Activated gamma-delta T cell treated with Interleukin-2 at 50 U/mL for 16 hours (primary cell): ENCODE measurements around the gene PRIM2.
"Not testable (repeated sequence)": the region's sequence is repeated elsewhere in the genome, so short reads cannot be mapped to it uniquely, and the experiment has no call there.

Source experiments
- DNase-seq: peaks from one replicate; pipeline ENCODE4 v3.0.0-alpha.2; 2020

The PRIM2 gene, protein sequence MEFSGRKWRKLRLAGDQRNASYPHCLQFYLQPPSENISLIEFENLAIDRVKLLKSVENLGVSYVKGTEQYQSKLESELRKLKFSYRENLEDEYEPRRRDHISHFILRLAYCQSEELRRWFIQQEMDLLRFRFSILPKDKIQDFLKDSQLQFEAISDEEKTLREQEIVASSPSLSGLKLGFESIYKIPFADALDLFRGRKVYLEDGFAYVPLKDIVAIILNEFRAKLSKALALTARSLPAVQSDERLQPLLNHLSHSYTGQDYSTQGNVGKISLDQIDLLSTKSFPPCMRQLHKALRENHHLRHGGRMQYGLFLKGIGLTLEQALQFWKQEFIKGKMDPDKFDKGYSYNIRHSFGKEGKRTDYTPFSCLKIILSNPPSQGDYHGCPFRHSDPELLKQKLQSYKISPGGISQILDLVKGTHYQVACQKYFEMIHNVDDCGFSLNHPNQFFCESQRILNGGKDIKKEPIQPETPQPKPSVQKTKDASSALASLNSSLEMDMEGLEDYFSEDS

DNA sequence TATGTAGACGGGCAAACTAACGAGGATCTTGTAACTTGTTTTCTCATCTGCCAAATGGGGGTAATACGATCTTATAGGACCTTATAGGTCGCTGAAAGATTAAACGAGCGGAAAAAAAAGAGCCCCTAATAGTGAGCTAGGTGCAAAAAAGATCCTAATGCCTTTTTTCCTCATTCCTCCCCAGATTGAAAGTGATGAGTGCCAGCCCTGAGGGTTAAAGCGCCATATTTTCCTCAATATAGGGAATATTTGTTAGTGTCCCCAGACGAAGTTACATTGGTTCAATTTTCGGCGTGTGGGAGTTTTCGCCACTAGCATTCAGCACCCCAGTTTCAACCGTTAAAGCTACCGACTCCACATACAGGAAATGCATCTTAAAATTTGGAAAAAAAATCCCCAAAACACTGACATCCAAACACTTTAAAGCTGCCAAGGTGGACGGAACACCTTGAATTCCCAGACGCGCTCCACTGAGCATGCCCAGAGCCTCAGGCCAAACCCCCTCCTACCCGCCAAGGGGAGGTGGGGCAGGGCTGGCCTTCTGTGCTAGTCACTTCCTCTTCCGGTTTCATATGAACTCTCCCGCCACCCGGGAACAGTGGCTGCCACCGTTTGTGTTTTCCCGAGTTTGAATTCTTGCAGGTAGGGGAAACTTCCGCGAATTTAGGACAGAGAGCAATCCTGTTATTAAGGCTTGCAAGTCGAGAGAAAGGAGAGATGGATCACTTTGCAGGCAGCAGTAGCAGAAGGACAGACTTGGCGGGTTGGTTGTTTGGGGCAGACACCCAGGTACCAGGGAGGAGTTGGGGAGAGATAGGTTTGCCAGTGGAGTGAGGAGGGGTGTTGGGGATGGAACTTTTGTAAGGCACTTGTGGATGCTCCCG lies at the start of gene PRIM2:
TSS of gene PRIM2 (plus strand) at position 571 of the 884 bp plus-strand sequence. CDS start 816 bp downstream, outside the sequence.
- peak; percentile 77 for DNase-seq

DNA sequence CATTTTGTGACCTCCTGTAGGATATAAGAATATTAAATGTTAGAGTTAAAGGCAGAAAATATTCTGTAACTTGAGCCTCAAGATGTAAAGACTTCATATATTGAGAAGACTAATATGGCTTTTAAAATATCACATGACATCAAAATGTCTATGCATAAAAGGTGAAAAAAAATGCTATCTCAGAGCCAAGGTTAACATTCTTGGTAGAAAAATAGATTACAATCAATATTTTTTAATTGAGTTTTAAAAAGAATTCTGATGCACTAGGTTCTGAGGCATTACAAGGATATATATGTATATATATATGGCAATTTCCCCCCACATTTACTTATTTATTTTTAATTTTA lies 49.2 kb upstream of the PRIM2 start:
- no peak for DNase-seq

DNA sequence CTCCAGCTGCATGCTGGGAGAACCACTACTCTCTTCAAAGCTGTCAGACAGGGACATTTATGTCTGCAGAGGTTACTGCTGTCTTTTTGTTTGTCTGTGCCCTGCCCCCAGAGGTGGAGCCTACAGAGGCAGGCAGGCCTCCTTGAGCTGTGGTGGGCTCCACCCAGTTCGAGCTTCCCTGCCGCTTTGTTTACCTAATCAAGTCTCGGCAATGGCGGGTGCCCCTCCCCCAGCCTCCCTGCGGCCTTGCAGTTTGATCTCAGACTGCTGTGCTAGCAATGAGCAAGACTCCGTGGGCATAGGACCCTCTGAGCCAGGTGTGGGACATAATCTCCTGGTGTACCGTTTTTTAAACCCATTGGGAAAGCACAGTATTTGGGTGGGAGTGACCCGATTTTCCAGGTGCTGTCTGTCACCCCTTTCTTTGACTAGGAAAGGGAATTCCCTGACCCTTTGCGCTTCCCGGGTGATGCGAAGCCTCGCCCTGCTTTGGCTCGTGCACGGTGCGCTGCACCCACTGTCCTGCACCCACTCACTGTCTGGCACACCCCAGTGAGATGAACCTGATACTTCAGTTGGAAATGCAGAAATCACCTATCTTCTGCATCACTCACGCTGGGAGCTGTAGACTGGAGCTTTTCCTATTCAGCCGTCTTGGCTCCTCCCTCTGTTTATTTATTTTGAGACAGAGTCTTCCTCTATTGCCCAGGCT lies 43.2 kb upstream of the PRIM2 start:
- DNase-seq = not testable (repeated sequence)

DNA sequence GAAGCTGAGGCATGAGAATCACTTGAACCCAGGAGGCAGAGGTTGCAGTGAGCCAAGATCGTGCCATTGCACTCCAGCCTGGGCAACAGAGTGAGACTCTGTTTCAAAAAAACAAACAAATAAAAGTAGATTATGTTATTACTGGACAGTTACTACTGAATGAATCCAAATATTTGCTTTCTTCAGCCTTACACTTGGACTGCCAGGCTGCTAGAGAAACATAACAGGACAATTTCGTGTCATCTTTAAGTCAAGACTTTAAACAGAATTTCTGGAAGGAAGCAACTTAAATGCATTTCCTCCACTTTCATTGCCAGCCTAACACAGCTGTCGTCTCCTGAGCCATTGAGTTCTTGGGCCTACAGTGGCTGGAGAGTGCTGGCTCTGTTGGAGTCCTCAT lies 42.0 kb upstream of the PRIM2 start:
- no peak for DNase-seq

DNA sequence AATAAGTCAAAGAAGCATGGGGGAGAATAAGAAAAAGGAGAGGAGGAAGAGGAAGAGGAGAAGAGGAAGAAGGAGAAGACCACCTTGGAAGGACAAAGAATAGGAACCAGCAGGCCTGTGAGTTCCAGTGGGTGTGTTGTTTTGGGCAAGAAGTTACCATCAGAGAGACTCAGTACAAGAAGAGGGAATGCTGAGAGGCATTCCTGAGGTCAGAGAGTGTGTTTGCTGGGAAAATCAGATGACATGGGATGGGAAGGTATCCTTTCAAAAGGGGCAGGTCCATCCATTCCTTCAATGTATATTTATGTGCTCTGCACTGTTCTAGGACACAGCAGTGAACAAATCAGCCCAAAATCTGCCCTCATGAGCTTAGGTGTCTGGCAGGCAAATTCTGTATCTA lies 40.5 kb upstream of the PRIM2 start:
- no peak for DNase-seq

DNA sequence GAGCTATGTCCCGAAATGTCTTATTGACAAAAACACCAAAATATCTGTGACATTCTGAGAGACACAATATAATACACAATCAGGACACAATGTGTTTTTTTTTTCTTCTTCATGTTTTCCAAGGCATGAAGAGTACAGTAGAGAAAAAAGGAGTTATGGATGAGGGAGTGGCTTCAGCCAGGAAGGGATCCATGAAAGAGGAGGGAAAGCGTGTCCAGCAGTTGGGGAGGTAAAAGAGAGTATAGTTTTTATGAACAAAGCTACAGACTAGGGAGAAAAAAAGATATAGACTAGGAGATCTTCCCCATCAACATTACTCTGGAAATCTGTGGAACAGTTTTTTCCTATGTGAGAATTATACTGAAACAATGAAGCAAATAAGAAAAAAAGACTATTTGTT lies 38.9 kb upstream of the PRIM2 start:
- no peak for DNase-seq

DNA sequence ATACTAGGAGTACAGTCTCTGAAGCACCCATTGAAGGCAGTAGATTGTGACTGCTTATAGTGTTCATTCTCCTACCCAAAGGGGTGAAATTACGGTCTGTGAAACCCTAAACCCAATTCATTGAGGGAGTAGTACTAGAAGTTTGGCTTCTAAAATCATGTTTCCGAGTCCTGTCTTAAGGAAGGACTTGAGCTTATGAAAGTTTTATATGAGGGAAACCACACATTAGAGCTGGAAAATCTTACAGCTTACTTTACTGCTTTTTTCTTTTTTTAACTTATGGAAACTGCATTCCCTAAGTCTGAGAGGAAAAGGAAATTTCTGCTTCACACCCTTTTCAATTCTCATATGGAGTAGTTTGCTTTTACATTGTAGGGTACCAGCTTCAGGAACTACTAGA lies 38.4 kb upstream of the PRIM2 start:
- no peak for DNase-seq

DNA sequence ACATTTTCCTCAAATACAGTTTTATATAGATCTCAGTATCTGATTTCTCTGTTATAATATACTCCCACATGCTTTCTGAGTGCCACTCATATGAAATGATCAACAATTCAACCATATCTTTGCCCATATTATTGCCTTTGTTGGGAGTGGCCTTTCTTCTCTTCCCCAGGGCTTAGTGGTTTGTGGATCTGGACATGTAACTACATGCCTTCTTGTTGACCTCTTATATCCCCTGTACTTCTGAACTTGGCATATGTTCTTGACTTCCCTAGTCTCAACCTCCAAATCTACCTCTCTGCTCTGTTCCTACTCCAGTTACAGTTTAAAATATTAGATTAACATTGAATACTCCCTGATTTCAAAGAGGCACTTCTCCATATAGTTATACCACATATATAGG lies 34.3 kb upstream of the PRIM2 start:
- DNase-seq = no peak

DNA sequence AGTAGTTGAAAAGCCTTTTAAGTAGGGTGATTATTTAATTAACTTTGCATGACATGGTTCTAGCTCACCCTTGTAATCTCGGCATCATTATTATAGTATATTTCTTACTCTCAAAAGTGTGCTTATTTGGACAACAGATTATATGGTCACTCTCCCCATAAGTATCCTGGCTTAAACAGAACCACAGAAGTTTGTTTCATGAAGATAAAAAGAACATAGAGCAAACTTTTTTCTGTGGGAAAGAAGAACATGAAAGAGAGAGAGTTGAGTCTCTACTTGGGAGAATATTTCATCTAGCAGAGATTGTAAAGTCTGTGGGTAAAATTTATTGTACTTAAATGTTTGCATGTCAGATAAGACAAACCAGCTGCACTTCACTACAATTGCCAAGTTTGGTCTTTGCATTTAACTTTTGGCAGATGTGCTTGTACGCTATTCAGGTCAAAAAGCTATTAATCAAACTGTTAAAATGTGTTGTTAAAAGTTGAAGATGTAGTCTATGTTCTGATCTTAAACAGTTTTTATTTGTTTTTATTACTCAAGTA lies 33.4 kb upstream of the PRIM2 start:
- no peak for DNase-seq

DNA sequence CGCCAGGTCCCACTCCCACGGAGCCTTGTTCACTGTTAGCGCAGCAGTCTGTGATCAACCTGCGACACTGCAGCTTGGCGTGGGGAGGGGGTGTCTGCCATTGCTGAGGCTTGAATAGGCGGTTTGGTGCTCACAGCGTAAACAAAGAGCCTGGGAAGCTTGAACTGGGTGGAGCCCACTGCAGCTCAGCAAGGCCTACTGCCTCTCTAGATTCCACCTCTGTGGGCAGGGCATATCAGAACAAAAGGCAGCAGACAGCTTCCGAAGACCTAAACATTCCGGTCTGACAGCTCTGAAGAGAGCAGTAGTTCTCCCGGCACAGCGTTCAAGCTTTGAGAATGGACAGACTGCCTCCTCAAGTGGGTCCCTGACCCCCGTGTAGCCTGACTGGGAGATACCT lies 29.3 kb upstream of the PRIM2 start:
- not testable (repeated sequence) for DNase-seq

DNA sequence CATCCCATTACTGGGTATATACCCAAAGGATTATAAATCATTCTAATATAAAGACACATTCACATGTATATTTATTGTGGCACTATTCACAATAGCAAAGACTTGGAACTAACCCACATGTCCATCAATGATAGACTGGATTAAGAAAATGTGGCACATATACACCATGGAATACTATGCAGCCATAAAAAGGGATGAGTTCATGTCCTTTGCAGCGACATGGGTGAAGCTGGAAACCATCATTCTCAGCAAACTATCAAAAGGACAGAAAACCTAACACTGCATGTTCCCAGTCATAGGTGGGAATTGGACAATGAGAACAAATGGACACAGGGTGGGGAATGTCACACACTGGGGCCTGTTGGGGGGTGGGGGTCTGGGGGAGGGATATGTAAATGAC lies 24.0 kb upstream of the PRIM2 start:
- not testable (repeated sequence) for DNase-seq

DNA sequence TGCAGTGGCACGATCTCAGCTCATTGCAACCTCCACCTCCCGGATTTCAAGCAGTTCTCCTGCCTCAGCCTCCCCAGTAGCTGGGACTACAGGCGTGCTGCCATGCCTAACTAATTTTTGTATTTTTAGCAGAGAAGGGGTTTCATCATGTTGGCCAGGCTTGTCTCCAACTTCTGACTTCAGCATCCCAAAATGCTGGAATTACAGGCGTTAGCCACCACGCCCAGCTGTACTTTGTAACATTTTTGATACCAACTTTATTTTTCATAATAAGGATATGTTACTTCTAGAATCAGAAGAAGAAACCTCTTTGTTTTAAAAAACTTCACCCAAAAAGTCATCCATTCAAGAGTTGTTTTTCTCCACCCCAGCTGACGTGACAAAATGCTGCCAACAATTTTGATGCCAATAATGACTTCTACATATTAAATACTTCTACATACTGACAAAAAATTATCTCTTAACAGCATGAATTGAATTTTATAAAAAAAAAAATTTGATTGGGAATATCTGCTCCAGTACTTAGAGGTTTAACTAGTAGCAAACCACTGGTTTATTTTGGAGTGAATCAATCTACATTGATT lies 22.5 kb upstream of the PRIM2 start:
- no peak for DNase-seq

DNA sequence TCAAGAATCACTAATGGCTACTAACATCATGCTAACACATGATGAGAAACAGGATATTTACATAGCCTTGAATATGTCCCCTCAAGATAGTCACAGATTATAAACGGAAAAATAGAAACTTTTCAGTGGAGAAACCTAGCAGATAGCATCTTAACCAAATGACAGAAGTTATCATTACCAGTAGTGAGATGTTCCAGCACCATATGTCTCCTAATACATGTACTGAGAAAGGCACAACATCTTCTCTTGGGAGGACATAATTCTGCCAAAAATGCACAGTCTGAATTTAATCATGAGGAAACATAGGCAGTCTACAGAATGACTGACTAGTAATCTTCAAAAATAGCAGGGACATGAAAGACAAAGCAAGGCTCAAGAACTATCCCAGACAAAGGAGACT lies 19.9 kb upstream of the PRIM2 start:
- DNase-seq = no peak

DNA sequence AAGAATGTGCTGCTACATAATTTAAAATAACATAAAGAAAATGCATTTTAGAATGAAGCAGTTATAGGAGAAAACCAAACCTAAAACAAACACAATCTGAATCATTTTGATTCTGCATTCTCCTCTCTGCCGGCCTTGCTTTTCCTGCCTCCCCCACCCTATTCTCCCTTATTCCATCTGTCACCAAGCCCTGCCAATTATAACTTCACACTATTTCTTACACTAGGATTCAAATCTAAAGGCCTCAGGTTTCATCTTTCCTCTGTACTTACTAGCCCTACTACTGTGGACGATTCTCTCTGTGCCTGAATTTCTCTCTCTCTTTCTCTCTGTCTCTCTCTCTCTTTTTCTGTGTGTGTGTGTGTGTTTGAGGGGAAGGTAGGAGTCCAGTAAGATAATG lies 18.7 kb upstream of the PRIM2 start:
- DNase-seq = no peak

DNA sequence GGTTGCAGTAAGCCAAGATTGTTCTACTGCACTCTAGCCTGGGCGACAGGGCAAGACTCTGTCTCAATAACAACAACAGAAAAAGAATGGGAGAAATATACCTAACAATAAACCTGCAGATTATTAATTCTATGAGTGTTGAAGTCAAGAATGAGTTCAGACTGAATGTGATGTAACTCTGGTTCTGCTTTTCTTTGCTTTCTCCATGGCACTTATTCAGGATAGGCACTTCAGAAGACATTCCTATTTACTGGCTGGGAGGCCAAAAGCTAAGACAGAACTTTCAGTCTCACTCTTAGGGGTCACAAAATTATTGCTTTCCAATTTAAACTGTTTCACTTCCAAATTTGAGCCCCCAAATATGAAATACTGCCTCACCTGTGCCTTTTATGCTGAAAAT lies 15.7 kb upstream of the PRIM2 start:
- no peak for DNase-seq

DNA sequence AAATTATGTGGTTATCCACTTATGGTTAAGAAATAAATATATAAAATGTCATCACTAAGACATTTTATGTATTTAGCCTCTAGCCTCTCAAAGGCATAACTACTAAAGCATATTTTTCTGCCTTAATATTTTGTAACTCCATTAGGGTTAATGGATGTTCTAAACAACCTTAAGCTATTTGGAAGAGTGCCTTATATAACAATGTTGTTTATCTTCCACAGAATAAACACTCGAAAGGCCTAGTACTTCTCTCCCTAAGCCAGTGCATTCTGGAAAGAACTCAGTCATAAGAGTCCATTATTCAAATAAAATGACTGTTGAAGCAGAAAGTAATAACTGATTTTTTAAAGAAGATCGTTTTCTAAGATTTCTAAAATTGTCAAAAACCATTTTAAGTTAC lies 15.0 kb upstream of the PRIM2 start:
- DNase-seq = no peak

DNA sequence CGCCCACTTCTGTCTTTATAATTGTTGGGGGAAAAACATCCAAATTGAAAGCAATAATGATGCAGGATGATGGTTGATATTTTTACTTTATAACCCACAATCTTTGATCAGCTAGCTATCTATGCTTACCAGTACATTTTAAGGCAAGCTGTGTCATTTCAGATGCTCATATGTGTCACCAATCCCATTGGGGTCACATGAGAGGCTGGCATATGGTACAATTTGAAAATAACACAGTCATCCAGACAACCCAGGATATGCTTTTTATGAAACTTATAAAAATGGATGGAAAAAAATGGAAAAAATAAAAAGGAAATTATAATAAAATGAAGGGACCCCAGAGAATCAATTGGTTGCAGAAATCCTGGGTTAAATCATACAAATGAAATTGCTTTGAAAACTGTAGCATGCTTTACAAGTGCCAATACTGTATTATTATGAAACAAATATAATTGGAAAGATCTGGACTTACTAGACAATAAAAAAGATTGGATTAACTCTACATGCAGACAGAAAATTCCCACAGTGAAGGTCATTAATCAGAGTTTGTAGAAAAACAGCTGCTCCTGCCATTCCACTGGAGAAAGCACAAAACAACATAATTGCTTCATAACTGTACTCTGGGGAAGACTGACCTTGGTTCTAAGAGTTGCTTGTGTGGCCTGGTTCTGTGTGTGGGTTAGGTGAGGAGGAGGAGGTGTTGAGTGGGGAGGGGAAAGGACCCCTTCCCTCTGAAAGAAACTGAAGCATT lies 13.3 kb upstream of the PRIM2 start:
- DNase-seq = no peak

DNA sequence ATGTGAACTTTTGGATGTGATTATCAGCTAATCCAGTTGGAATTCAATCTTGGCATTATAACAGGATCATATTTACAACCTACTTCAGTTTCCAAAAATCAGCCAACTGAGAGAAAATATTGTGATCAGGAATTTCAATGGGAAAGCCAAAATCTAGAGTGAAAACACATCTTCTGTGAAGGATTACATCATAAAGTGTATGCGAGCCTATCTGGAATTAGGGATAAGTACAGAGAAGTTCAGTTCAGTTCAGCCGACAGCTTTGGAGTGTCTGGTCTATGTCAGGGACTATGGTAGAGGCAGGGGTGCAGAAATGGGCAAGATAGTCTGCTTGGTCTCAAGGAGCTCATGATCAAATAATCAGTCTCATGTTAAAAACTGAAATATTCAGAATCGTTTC lies 12.3 kb upstream of the PRIM2 start:
- DNase-seq = no peak

DNA sequence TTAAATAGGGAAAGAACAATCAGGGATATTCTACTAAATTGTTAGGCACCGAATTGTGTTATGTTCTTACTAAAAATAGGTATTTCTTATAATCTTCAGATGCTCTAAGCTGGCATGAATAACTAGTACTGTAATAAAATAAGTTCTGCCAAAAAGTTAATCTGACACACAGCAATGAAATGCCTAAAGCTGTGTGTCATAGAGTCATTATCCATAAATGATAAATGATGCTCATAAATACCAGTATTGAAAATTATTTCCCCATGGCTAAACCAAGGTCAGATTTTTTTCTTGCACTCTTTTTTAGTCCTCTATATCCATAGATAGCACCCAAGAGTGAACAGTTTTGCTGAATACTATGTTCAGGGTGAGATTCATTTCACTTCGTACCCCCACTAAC lies 11.7 kb upstream of the PRIM2 start:
- DNase-seq = no peak

DNA sequence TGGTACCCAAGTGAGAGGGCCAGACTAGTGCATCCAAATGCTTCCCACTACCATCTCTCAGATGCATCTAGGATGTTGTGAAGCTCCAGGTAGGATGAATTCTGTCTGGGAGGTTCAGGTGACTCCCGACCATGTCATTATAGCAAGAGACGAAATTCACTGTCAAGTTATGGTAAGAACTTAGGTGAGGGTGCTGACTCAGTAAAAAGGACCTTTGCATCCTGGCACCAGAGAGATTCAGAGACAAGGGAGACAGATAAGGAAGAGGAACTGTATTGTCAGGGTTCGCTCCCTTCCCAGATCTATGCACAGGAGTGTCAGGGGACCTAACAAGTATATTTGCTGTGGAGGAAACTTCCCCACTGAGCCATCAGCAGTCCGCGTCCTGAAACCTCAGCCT lies 11.2 kb upstream of the PRIM2 start:
- DNase-seq = no peak

DNA sequence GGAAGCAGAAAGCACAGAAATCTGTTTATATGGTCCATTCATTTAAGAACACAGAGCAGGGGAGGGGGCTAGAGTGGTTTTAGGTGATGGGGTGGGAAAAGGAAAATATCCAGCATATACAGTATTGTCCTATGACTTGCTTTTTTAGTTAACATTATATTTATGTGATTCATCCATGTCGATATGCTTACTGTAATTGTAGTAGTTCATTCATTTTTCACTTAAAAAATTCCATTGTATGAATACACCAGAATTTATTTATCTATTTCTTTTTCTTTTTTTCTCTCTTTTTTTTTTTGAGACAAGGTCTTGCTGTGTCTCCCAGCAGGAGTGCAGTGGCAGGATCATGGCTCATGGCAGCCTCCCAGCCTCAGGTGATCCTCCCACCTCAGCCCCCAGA lies 9.6 kb upstream of the PRIM2 start:
- DNase-seq = no peak

DNA sequence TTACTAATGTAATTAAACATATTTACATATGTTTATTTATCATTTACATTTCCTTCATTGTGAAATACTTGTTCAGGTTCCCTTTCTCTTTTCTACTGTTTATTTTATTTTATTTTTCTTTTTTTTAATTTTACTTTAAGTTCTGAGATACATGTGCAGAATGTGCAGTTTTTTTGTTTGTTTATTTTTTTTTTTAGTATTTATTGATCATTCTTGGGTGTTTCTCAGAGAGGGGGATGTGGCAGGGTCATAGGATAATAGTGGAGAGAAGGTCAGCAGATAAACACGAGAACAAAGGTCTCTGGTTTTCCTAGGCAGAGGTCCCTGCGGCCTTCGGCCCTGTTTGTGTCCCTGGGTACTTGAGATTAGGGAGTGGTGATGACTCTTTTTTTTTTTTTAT lies 8.7 kb upstream of the PRIM2 start:
- DNase-seq = not testable (repeated sequence)
